ENCODE results near the gene IGFBP4.
"Not testable (repeated sequence)": the region's sequence is repeated elsewhere in the genome, so short reads cannot be mapped to it uniquely, and the experiment has no call there.

IGFBP4 gene

DNA sequence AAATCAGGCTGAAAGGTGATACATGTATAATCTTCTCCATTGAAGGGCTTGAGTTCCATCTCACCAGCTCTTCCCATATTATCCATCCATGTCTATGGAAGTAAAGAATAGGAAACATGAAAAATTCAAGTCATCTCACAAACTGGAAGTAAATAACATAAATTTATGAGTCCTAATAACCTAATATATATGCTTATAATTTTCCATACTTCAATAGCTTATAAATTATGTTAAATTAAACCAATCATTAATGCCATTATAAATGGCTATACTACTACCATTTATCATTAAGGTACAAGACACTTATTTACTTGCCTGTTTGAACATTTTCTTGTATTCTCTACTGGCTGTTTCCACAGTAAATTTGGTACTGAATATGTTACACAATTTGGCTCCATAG lies 30.4 kb upstream of the IGFBP4 start:
- TF ChIP-seq, protein P1, sequence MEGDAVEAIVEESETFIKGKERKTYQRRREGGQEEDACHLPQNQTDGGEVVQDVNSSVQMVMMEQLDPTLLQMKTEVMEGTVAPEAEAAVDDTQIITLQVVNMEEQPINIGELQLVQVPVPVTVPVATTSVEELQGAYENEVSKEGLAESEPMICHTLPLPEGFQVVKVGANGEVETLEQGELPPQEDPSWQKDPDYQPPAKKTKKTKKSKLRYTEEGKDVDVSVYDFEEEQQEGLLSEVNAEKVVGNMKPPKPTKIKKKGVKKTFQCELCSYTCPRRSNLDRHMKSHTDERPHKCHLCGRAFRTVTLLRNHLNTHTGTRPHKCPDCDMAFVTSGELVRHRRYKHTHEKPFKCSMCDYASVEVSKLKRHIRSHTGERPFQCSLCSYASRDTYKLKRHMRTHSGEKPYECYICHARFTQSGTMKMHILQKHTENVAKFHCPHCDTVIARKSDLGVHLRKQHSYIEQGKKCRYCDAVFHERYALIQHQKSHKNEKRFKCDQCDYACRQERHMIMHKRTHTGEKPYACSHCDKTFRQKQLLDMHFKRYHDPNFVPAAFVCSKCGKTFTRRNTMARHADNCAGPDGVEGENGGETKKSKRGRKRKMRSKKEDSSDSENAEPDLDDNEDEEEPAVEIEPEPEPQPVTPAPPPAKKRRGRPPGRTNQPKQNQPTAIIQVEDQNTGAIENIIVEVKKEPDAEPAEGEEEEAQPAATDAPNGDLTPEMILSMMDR (IDR thresholded peaks at IDR 0.05; ENCODE audit: extremely low read depth, missing control alignments), result no peak
- DNase-seq (ENCODE audit: low spot score), result no peak

DNA sequence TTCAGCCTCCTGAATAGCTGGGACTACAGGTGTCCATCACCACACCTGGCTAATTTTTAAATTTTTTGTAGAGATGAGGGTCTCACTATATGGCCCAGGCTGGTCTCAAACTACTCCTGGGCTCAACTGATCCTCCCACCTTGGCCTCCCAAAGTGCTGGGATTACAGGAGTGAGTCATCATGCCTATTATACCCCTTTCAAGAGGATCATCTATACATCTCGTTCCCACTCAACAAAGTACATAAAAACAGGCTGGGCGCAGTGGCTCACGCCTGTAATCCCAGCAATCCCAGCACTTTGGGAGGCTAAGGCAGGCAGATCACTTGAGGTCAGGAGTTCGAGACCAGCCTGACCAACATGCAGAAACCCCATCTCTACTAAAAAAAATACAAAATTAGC lies 28.9 kb upstream of the IGFBP4 start:
- not testable (repeated sequence) for DNase-seq (ENCODE audit: low spot score)

DNA sequence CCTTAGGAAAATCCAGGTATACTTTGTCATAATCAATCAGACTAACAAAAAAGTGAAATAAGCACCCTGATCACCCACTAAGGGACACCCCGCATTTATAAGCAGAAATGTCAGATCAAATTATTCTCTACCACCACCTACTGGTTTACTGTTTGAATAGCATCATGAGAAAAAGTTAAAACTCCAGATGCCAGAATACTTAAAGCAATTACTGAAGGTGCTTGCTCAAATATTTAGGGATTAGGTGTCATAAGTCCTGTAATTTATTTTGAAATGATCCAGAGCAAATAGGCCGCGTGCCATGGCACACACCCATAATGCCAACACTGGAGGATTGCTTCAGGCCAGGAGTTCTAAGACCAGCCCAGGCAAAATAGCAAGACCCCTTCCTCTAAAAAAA lies 27.9 kb upstream of the IGFBP4 start:
- TF ChIP-seq, protein P1 (IDR thresholded peaks at IDR 0.05; ENCODE audit: extremely low read depth, missing control alignments), result peak; percentile 27
- DNase-seq (ENCODE audit: low spot score), result no peak

DNA sequence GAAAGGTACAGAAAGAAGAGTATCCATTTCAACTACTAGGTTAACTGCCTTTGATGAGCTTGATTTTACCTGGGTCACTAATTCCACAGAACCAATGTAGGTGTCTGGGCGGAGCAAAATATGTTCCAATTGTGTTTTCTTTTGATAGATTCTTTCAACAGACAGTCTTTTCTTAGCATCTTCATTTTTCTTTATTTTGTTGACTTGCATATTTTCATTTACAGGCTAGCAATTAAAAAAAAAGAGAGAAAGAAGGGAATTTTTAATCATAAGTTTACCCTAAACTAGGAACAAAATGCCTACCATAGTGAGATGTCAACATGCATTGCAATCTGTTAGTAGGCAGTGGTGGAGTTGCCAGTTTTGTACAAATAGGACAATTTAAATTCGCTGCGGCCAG lies 26.6 kb upstream of the IGFBP4 start:
- DNase-seq (ENCODE audit: low spot score), result no peak
- TF ChIP-seq, protein P1 (IDR thresholded peaks at IDR 0.05; ENCODE audit: extremely low read depth, missing control alignments), result no peak

DNA sequence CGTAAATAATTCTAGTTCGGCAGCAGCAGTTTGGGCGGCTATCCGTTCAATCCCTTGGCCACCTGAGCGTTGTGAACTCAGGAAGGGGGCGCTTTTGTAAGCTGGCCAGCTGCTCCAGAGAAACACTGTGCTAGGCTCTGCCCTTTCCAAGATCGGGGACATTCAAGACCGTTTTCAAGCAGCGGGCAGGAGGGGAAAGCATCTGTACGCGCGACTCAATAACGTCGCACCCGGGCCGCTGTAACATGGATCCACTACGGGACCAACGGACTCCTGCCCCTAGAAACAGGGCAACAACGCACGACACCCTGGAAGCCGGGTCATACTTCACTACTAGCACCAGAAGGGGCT lies 26.0 kb upstream of the IGFBP4 start:
- DNase-seq (ENCODE audit: low spot score), result no peak
- TF ChIP-seq, protein P1 (IDR thresholded peaks at IDR 0.05; ENCODE audit: extremely low read depth, missing control alignments), result no peak

DNA sequence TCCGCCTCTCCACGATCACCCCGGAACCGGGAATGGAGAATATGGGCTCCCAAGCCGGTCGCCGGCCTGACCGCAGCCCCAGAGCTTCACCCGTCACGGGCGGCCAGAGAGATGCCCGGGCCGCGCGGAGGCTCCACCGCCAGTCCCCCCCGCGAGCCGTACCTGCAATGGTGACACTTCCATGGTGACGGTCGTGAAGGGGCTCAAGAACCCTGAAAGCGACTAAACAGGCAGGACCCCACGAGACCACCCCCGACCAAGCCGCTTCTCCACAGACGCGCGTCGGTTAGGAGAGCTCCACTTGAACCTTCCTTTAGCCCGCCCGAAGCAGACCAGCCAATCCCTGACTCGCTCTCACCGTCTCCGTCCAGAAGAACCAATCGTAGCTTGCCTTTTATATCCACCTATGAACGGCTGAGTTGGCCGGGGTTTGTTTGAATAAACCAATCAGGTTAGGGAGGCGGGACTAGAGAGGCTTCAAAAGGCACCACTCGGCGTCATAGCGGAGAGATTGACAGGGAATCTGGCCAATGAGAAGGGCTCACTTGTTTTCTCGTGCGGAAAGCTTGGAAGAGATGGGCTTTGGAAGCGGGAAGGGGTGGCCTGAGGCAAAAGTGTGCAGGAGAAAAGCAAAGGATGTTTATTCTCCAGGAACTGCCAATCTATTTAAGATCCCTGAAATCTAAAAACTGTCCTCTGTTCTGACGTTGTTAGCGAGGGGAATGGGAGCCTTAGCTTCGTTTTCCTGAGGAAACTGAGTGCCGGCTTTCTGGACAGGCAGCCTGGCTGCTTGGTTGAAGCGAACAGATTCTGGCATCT lies 25.4 kb upstream of the IGFBP4 start, which contains the start of gene TOP2A:
TSS of gene TOP2A (minus strand) at position 288 of the 819 bp plus-strand sequence. CDS start at position 183, 105 bp downstream.
- TF ChIP-seq, protein P1 (IDR thresholded peaks at IDR 0.05; ENCODE audit: extremely low read depth, missing control alignments), result no peak
- DNase-seq (ENCODE audit: low spot score), result peak; percentile 98

DNA sequence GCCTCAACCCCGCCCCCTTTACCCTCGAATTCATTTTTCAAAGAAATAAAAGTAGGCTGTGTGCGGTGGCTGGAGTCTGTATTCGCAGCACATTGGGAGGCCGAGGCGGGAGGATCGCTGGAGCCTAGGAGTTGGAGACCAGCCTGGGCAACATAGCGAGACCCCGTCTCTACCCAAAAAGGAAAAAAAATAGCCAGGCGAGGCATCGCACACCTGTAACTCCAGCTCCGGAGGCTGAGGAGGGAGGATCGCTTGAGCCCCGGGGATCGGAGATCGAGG lies 24.9 kb upstream of the IGFBP4 start:
- no peak for DNase-seq (ENCODE audit: low spot score)
- TF ChIP-seq, protein P1 (IDR thresholded peaks at IDR 0.05; ENCODE audit: extremely low read depth, missing control alignments), result no peak
